ENCODE results near the gene CTBP1.

The CTBP1 gene

GRCh38 chr4:1236103-1236641 is 12.8 kb downstream of the CTBP1 start:
- DNase-seq: no peak

- no peak for DNase-seq
Measured at GRCh38 chr4:1235381-1236102, 13.4 kb downstream of the CTBP1 start.

- DNase-seq: no peak
Measured at GRCh38 chr4:1234811-1235292, 14.1 kb downstream of the CTBP1 start.

- no peak for DNase-seq
Measured at GRCh38 chr4:1234309-1234695, 14.6 kb downstream of the CTBP1 start.

- DNase-seq: no peak
Measured at GRCh38 chr4:1233641-1234308, 15.2 kb downstream of the CTBP1 start.

- DNase-seq: no peak
Measured at GRCh38 chr4:1232661-1233621, 16.0 kb downstream of the CTBP1 start.

GRCh38 chr4:1231637-1232360 is 17.1 kb downstream of the CTBP1 start:
- DNase-seq: no peak

- DNase-seq: no peak
Measured at GRCh38 chr4:1230971-1231636, 17.8 kb downstream of the CTBP1 start.

- no peak for DNase-seq
Measured at GRCh38 chr4:1230316-1230715, 18.6 kb downstream of the CTBP1 start.

- DNase-seq: no peak
Measured at GRCh38 chr4:1229117-1229849, 19.6 kb downstream of the CTBP1 start.

GRCh38 chr4:1227816-1228215 is 21.1 kb downstream of the CTBP1 start:
- no peak for DNase-seq

GRCh38 chr4:1226598-1226997 is 22.3 kb downstream of the CTBP1 start:
- no peak for DNase-seq

- no peak for DNase-seq
Measured at GRCh38 chr4:1226144-1226481, 22.8 kb downstream of the CTBP1 start.

GRCh38 chr4:1225272-1226143 is 23.4 kb downstream of the CTBP1 start:
- no peak for DNase-seq

- DNase-seq: no peak
Measured at GRCh38 chr4:1223841-1224809, 24.8 kb downstream of the CTBP1 start.

GRCh38 chr4:1222938-1223690 is 25.8 kb downstream of the CTBP1 start:
- no peak for DNase-seq

- no peak for DNase-seq
Measured at GRCh38 chr4:1222036-1222789, 26.7 kb downstream of the CTBP1 start.
